IPS-18c (cell line): ENCODE results near the gene EXOSC5.
"Not testable (repeated sequence)": the region's sequence is repeated elsewhere in the genome, so short reads cannot be mapped to it uniquely, and the experiment has no call there.

Experiments
- H3K4me3 ChIP-seq: 2 replicates; pipeline ENCODE4 v1.7.0; 2013; ENCODE audit warnings: low read depth, mild to moderate bottlenecking, low read length, moderate library complexity; ENCODE audit not compliant: insufficient read depth
- H3K9me3 ChIP-seq: one replicate; pipeline ENCODE4 v1.6.1; 2013; ENCODE audit warnings: mild to moderate bottlenecking, low read length, moderate library complexity; ENCODE audit not compliant: control insufficient read depth, insufficient read depth

The EXOSC5 gene

DNA sequence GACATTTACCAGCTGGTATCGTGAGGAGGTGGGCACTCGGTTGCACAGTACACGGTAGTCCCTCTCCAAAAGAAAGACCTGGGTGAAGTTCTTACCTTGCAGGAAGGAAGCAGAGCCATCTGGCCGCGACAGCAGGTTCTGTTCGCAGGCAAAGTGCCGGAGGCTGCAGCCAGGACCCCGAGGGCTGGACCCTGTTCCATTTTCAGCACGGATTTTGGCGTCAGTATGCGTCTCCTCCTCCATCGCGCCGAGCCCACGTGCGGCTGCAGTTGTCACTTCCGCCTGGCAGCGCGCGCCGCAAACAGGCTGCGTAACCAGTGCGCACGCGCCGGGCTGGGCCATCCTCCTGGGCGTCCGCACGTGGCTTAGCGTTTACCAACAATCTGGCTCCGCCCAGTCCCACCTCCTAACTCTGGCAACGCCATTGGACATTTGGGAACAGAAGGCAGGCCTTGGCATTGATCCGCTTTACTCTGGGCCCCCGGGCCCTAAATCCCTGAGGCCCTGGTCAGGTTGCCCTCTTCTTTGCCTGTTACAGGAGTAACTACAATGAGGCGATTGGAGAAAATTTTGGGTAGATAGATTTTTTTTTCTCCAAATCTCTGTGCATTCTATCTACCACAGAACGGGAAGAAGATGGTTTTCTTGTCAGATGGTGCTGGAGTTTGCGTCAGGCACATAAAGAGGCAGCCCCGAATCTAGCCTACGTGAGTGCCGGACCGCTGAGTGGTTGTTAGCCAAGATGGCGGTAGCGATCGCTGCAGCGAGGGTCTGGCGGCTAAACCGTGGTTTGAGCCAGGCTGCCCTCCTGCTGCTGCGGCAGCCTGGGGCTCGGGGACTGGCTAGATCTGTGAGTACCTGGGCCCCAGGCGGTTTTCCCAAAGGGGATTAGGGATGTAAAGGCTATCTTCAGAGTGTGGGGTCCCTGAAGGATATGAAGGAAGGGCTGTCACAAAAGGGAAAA, at the start of gene EXOSC5, which contains the start of gene BCKDHA:
EXOSC5 (minus strand) TSS at position 274 of the 964 bp plus-strand sequence; CDS start at position 243, 31 bp downstream.
BCKDHA (plus strand) TSS at position 733 of the 964 bp plus-strand sequence; CDS start at position 743, 10 bp downstream.
- Histone ChIP-seq H3K9me3 (peaks cover 2% of the 10 kb centered on the region), H3K4me3 (peak within 1 kb of the TSS; percentile 100)

GRCh38 chr19:41445575-41445974, 48.4 kb upstream of the EXOSC5 start:
- H3K9me3 ChIP-seq: no peaks in the 10 kb centered on the region
- H3K4me3 ChIP-seq: no peak overlapping the region

- H3K4me3 ChIP-seq: no peak overlapping the region
Measured at GRCh38 chr19:41443813-41444455, 46.8 kb upstream of the EXOSC5 start.

GRCh38 chr19:41442473-41443355, 45.6 kb upstream of the EXOSC5 start, which contains the start of gene ERICH4:
Gene ERICH4, plus strand, starts transcription at chr19:41443156. Its CDS starts 14 bp downstream, at chr19:41443170.
- Histone ChIP-seq H3K9me3 (no peaks in the 10 kb centered on the region), H3K4me3 (no peak within 1 kb of the TSS)

More at GRCh38 chr19:41443813-41444455, 46.8 kb upstream of the EXOSC5 start:
- H3K9me3 ChIP-seq: no peaks in the 10 kb centered on the region

DNA sequence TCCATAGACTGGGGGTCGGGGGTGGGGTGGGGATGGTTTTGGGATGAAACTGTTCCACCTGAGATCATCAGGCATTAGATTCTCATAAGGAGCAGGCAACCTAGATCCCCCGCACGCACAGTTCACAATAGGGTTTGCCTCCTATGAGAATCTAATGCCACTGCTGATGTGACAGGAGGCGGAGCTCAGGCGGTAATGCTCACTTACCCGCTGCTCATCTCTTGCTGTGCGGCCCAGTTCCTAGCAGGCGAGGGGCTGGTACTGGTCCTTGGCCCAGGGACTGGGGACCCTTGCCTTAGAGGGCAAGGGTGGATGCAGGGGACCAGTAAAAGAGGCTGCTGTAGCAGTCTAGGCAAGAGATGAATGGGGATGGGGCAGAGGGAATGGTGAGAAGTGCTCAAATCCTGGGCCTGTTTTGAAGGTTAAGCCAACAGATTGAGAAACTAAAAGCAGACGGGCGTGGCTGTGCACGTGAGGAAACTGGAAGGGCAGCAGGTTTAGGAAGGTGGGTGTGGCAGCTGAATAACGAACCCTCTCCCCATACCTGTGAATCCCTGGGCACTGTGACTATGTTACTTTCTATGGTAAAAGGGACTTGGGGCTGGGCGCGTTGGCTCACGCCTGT, 44.3 kb upstream of the EXOSC5 start:
- no peak overlapping the region for H3K4me3 ChIP-seq
- H3K9me3 ChIP-seq: no peaks in the 10 kb centered on the region

DNA sequence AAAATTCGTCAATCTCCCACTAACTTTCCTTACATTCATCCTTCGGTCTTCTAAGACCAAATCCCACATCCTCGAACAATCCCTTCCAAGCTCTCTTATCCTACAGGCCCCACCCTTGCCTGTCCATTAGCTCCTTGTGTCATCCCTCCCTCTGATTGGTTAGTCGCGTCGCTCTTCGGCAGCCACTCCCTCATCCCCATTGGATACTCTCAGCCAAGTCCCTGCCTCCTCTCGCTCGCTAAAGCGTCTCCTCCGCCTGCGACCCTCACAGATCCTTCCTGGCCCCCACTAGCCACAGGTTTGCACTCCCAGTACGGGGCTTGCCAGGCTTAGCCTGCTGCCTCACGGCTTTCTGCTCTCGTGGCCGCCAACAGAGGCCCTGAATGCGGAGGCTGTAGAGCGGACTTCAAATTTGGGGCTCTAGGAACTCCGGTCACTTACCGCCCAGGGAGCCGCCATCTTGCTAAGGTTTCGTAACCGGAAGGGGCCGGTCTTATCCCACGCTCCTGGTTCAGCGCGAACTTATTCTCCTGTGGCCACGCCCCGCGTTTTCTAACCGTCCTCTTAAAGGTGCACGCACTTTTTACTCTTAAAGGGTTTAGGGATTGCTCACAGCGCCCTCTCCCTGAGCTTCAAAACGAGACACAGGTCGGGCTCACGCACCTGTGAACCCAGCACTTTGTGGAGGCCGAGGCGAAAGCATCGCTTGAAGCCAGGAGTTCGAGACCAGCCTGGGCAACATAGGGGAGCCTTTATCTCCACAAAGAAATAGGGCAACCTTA, 42.5 kb upstream of the EXOSC5 start, which contains the start of gene DMAC2:
DMAC2 (minus strand) TSS at position 472 of the 782 bp plus-strand sequence; CDS start at position 459, 13 bp downstream.
- H3K4me3 ChIP-seq: peak within 1 kb of the TSS; percentile 100
- no peaks in the 10 kb centered on the region for H3K9me3 ChIP-seq

DNA sequence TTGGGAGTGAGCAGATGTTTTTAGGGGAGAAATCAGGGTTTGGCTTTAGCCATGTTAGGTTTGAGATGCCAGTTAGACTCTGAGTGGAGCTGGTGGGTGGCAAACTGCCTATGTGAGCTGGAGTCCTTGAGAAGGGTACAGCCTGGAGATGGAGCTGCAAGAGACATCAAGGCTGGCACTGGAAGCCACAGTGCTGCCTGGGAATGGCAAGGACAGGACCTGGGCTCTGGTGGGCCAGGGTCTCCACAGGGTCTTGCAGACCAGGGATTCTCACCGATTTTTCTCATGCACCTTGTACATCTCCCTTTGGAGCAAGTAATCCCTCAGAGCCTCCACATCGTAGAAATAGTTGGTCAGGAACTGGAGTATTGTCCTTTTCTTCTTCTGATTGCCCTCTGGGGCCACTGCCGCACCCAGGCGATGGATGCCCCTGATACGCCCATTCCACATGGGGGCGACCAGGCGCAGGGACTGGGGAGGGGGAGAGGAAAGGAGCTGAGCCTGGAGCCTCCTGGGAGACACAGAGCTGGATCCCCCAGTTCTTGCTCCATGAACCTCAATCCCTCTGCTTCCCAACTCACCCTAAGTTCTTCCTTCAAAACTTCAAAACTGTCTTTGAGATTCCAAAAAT, 40.9 kb upstream of the EXOSC5 start:
- Histone ChIP-seq H3K4me3 (no peak overlapping the region), H3K9me3 (no peaks in the 10 kb centered on the region)

DNA sequence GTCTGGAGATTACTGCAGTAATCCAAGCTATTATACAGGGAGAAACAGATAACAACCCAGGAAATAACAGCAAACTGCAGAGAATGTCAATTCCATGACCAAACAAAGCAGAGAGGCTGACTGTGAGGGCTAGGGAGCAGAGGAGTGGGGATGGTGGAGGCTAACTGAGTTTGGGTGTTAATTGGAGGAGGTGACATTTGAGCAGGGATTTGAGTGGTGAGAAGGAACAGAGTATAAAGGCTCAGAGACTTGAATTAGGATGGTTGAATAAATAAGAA, 39.5 kb upstream of the EXOSC5 start:
- Histone ChIP-seq H3K9me3 (no peaks in the 10 kb centered on the region), H3K4me3 (no peak overlapping the region)

- H3K4me3 ChIP-seq: no peak overlapping the region
Measured at GRCh38 chr19:41435936-41436673, 38.9 kb upstream of the EXOSC5 start.

DNA sequence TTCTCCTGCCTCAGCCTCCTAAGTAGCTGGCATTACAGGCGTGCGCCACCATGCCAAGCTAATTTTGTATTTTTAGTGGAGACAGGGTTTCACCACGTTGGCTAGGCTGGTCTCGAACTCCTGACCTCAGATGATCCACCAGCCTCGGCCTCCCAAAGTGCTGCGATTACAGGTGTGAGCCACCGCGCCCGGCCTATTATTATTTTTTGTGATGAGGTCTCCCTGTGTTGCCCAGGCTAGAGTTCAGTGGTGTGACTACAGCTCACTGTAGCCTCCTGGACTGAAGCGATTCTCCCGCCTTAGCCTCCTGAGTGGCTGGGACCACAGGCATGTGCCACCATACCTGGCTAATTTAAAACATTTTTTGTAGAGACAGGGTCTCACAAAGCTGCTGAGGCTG, 38.2 kb upstream of the EXOSC5 start:
- H3K9me3 ChIP-seq, H3K4me3 ChIP-seq: not testable (repeated sequence)

More at GRCh38 chr19:41435936-41436673, 38.9 kb upstream of the EXOSC5 start:
- no peaks in the 10 kb centered on the region for H3K9me3 ChIP-seq

DNA sequence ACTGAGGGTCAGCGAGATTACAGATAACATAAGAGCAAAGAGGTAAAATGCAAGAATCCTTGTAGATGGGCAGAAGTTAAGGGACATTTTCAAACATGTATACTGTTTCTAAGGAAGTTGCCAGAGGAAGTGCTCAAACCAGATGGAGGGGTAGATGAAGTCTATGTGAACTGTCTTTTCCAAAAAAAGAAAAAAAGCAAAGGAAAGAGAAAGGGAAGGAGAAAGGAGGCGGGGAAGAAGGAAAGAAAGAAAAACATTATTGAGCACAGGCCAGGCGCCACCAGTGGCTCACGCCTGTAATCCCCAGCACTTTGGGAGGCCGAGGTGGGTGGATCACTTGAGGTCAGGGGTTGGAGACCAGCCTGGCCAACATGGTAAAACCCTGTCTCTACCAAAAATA, 37.3 kb upstream of the EXOSC5 start:
- H3K4me3 ChIP-seq: no peak overlapping the region
- H3K9me3 ChIP-seq: no peaks in the 10 kb centered on the region

DNA sequence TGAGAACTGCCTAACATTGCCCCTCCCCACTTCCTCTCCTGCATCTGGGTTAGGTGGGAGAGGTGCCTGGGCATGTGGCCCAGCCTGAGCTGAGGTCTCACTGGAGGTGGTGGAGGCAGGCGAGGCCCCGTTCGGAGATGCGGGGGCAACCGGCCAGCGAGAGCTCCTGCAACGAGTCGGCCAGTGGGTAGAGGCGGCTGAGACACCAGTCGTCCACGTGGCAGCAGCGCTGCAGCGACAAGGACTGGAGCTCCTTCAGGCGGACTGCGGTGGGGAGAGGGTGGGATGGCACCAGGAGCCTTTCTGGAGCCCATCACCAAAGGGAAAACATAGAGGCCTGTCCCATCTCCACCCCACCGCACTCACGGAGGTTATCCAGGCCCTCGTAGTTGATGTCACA, 36.0 kb upstream of the EXOSC5 start:
- Histone ChIP-seq H3K4me3 (no peak overlapping the region), H3K9me3 (no peaks in the 10 kb centered on the region)

DNA sequence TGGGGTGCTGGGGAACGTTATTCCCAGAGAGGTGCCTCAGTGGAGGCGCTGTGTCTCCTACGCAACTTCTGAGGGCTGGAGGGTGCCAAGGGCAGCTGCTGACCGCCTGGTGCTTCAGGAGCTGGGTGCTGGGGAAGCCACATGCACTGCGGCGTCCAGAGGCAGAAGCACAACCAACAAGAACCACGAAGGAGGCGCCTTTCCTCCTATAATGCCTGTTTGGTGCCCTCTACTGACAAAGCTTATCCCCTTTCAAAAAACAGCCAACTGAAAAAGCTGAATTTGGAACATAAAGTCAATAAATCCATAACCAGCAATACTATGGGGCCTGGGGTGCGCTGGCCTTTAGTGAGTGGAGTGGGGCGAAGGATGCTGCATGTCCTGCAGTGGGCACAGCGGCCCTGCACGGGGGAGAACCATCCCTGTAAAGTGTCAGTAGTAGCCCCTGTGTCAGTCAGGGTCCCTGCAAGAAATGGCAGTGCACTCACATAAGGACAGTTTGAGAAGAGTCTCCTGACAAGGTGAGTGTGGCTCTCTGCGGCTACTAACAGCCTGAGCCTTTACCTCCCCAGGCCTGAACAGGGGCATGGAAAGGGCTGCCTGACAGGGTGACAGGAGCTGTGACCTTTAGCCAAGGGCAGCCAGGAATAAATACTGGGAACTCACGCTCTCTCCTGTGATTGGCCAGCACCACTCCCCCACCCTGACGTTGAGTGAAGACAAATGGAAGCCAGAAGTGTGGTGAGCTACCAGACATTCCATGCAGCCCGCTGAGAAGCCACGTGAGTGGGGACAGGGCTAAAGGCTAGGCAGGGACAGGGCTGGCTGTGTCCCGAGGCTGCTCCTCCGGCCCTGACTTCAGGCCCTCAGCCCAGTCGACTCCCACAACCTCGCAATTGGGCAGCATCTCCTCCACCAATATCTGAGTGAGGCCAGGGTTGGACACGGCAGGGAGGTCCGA, 34.5 kb upstream of the EXOSC5 start:
- H3K4me3 ChIP-seq: no peak overlapping the region
- H3K9me3 ChIP-seq: no peaks in the 10 kb centered on the region

DNA sequence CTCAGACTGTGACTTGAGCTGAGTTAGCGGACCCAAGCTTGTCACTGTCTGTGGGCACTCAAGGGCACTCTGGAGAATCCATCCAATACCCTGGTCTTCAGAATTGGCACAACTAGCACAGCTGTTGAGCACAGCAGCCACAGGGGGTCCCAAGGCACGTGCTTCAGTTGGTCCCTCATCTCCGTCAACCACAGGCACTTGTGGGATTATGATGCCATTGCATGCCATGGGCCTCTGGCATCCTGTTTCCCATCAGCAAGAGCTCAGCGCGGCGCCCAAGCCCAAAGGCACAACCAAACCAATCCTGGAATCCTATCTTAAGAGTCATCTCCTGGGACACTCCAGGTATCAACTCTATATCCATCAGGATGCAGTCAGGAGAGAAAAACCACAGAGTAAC, 33.8 kb upstream of the EXOSC5 start:
- H3K9me3 ChIP-seq: no peaks in the 10 kb centered on the region
- H3K4me3 ChIP-seq: no peak overlapping the region
